Esophagus (tissue), 2 donors: Measurements from ENCODE around the gene MED26. TPM values are rescaled to one million over a fixed set of nuclear protein-coding genes. Genes with fewer than 3 reads are reported as not detected.
A peak's percentile ranks its signal among the peaks of the same experiment; 100 is the strongest.

Source experiments
- H3K27ac ChIP-seq, 2 donors: one replicate each; pipeline ENCODE4 v1.5.1; 2013; ENCODE audit warnings: low read depth in 2 of 2, mild to moderate bottlenecking in 2 of 2, inconsistent platforms in 1 of 2, low read length in 1 of 2, moderate library complexity in 1 of 2
- H3K27me3 ChIP-seq, 2 donors: one replicate each; pipeline ENCODE4 v1.6.1; 2013; ENCODE audit warnings: low read length in 2 of 2, control low read depth in 1 of 2, mild to moderate bottlenecking in 1 of 2; ENCODE audit not compliant: insufficient read depth in 2 of 2, control insufficient read depth in 1 of 2
- H3K36me3 ChIP-seq, 2 donors: one replicate each; pipeline ENCODE4 v1.6.1; 2013; ENCODE audit warnings: low read length in 1 of 2; ENCODE audit not compliant: control insufficient read depth in 2 of 2, insufficient read depth in 2 of 2
- H3K4me1 ChIP-seq, 2 donors: one replicate each; pipeline ENCODE4 v1.6.1; 2013; ENCODE audit warnings: low read length in 1 of 2; ENCODE audit not compliant: control insufficient read depth in 2 of 2, insufficient read depth in 2 of 2
- H3K4me3 ChIP-seq, 2 donors: one replicate each; pipeline ENCODE4 v1.5.1; 2013; ENCODE audit warnings: low read length in 2 of 2, mild to moderate bottlenecking in 2 of 2, low read depth in 1 of 2, moderate library complexity in 1 of 2
- H3K9me3 ChIP-seq, 2 donors: one replicate each; pipeline ENCODE4 v1.6.1; 2013; ENCODE audit warnings: mild to moderate bottlenecking in 2 of 2, low read depth in 1 of 2, low read length in 1 of 2, moderate library complexity in 1 of 2; ENCODE audit not compliant: control insufficient read depth in 2 of 2, insufficient read depth in 1 of 2
- WGBS, 2 donors: extraction: QIAGEN DNeasy Blood & Tissue Kit; methylation state at CpG; one replicate each; pipeline ENCODE4 v1.1.7; 2013; 5-methylcytosine and 5-hydroxymethylcytosine counted together
- polyA plus RNA-seq, 2 donors: library from polyadenylated mRNA; stranded (reverse); fragments of 200-250 nt; gene quantifications; one replicate each; pipeline ENCODE4 v1.2.3, GENCODE V29; 2013
- donor health status: healthy with polysubstance abuse.
- donor health status: Bipolar disorder and iron deficiency.

The MED26 gene
- polyA plus RNA-seq, 2 donors = 5.0 to 5.5 TPM

DNA sequence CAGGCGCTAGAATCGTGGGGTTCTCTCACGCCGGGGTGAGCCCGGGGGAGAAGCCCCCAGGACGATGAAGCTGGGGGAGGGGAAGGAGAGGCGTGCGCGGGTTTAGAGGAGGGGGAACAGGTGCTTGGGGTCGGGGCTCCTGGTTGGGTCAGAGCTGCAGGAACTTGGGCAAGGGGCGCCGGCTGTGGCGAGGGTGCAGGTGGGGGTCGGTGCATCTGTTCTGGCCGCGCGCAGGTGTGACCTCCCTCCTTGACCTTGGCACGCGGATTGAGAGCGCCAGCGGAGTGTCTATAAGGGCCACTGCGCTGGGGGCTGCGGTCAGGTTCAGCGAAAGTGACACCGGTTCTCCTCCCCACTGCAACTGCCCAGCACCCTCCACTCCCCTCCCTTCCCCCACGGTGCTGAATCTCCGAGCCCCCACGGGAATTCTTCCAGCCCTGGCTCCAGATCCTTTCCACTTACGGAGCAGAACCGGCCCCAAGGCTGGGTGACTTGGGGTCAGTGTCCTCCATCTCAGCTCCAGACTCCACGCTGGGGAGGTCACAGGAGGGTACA lies 33.6 kb upstream of the MED26 start:
- Histone ChIP-seq H3K27me3 (no peaks in the 10 kb centered on the region), H3K4me1 (peaks cover 10 to 16% of the 10 kb centered on the region in 2 donors), H3K9me3 (no peaks in the 10 kb centered on the region), H3K27ac (peak overlapping the region in 1 of 2 donors; percentile 56), H3K4me3 (peak overlapping the region; percentile 82 to 94), H3K36me3 (peaks cover 4 to 9% of the 10 kb centered on the region in 2 donors)
- 2 to 3% methylated on average over 19 to 31 of the region's 31 CpGs for WGBS, 2 donors

DNA sequence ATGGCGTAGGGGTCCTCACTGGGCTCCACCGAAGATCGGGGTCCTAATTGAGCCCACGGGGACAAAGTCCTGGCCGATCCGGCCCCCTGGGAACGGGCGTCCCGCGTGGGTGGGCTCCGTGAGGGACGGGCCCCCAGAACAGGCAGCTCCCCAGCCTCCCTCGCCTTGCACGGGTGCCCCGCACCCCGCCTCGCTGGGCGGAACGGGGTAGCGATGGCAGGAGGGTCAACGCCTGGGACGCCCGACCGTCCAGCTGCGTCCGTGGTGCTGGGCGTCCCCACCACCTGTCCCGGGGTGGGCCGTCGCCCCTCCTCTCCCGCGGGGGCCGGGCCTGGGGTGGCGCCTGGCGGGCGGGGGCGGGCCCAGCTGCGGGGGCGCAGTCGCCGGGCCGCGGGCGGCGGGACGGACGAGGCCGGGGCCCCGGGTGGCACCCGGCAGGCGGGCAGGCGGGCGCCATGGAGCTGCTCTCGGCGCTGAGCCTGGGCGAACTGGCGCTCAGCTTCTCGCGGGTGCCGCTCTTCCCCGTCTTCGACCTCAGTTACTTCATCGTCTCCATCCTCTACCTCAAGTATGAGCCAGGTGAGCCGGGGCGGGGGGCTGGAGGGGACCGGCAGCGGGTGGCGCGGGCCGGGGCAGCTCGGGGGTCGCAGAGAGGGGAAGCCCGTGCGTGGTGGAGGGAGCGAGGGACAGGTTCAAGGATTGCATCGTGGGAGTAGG lies 32.9 kb upstream of the MED26 start, which contains the start of gene TMEM38A:
TMEM38A (plus strand) TSS at position 377 of the 717 bp plus-strand sequence; CDS start at position 456, 79 bp downstream.
- H3K4me1 ChIP-seq = peaks cover 10 to 16% of the 10 kb centered on the region in 2 donors
- no peaks in the 10 kb centered on the region for H3K27me3 ChIP-seq
- H3K9me3 ChIP-seq = no peaks in the 10 kb centered on the region
- H3K27ac ChIP-seq = peak within 1 kb of the TSS; percentile 87 to 98
- WGBS, 2 donors = 0 to 1% methylated on average over 58 to 76 of the region's 76 CpGs
- peaks cover 4 to 9% of the 10 kb centered on the region in 2 donors for H3K36me3 ChIP-seq
- peak within 1 kb of the TSS; percentile 82 to 94 for H3K4me3 ChIP-seq

DNA sequence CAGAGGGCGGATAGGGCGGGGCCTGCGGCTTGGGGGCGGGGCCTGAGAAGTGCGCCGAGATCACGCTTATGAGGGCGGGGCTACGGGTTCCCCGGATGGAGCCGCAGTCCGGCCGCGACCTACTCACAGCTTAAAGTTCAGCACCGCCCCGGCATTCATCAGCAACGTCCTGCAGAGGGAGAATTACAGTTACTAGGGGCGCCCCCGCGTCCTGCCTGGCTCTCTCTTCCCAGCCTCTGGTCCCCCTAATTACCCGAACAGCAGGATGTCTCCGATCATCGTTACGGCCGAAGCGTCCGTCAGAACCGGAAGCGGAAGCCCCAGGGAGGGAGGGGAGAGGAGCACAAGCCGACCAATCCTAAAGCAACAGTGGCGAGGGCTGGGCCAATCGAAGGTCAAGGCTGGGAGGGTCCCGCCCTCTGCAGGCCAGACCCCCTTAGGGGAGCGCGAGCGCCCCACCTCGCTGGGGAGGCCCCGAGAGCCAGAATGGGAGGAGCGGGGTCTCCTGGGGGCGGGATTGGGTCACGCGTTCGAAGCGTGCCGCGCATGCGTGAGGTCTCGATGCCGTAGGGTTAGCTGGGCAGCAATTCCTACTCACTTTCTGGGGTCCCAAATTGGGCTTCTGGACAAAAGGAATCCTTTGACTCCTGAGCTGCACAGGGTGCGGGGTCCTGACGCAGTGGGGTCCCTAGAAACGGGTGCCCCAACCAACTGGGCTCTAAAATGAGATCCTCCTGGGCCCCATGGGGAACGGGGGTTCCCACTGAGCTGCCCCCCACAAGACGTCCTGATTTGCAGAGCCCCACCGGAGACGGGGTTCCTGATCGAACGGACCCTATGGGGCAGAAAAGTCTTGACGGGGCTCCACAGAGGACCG lies 32.1 kb upstream of the MED26 start, which contains the start of gene SMIM7:
SMIM7 (minus strand) TSS at position 313 of the 877 bp plus-strand sequence; CDS start at position 279, 34 bp downstream.
- no peaks in the 10 kb centered on the region for H3K27me3 ChIP-seq
- H3K4me3 ChIP-seq = peak within 1 kb of the TSS; percentile 82 to 94
- peak within 1 kb of the TSS; percentile 87 to 98 for H3K27ac ChIP-seq
- no peaks in the 10 kb centered on the region for H3K9me3 ChIP-seq
- peaks cover 4 to 14% of the 10 kb centered on the region in 2 donors for H3K36me3 ChIP-seq
- 1% methylated on average over 47 to 60 of the region's 60 CpGs for WGBS, 2 donors
- H3K4me1 ChIP-seq = peaks cover 10 to 16% of the 10 kb centered on the region in 2 donors

DNA sequence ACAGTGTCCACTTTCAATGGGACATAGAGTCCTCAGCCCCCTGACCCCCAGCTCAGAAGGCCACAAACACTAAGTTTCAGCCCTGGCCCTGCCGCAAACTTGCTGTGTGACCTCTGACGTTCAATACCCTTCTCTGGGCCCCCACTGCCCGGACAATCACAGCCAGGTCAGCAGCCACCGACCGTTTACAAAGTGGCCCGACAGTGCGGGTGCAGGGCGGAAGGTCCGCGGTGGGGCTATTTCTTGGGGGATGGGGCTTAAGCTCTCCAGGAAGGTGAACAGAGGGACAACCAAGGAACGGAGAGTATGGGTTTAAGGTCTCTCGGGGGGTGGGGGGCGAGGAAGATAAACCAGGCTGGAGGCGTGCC lies 31.4 kb upstream of the MED26 start:
- peaks cover 10 to 16% of the 10 kb centered on the region in 2 donors for H3K4me1 ChIP-seq
- H3K36me3 ChIP-seq = peaks cover 4 to 15% of the 10 kb centered on the region in 2 donors

DNA sequence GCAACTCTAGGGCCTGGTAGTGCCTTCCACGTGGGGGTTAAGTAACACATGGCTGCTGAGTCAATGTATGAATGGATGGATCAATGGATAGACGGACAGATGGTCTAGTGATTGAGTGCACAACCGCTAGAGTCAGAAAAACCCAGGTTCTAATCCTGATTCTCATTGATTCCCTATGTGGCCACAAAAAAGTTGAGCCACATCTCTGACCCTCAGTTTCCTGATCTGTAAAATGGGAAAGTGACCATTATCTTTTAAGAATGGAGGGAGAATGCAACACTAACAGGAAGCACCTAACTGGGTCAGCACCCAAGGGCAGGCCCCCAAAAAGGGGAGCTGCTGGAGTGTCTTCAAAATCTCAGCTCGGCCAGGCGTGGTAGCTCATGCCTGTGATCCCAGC lies 29.4 kb upstream of the MED26 start:
- Histone ChIP-seq H3K9me3 (no peaks in the 10 kb centered on the region), H3K27ac (no peak overlapping the region), H3K27me3 (no peaks in the 10 kb centered on the region), H3K36me3 (peaks cover 12 to 22% of the 10 kb centered on the region in 2 donors), H3K4me1 (peaks cover 10 to 16% of the 10 kb centered on the region in 2 donors), H3K4me3 (no peak overlapping the region)
- WGBS, 2 donors = 81 to 88% methylated on average over 5 of the region's 5 CpGs

More for the DNA sequence above, 31.4 kb upstream of the MED26 start:
- 1 to 3% methylated on average over 14 of the region's 14 CpGs for WGBS, 2 donors
- Histone ChIP-seq H3K27me3 (no peaks in the 10 kb centered on the region), H3K9me3 (no peaks in the 10 kb centered on the region), H3K27ac (peak overlapping the region; percentile 80 to 87), H3K4me3 (peak overlapping the region; percentile 82 to 94)

DNA sequence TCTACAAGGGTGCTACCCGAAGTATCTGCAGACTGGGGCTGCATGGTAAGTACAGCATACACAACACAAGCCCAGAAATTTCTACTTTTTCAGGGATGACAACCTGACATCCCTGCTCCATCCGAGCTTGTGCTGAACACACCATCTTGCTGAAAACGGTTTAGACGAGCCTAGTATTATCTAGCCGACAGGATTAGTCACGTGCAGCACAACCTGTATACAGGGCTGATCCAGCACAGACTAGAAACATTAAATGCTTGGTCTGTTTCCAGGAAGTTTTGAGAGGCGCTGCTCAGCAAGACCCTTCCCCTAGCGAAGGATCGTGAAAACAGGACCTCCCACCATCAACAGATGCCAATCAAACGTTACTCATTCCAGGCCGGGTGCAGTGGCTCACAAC lies 27.7 kb upstream of the MED26 start:
- Histone ChIP-seq H3K36me3 (peaks cover 16 to 34% of the 10 kb centered on the region in 2 donors), H3K9me3 (no peaks in the 10 kb centered on the region), H3K27ac (peak overlapping the region in 1 of 2 donors; percentile 40), H3K4me1 (peaks cover 6 to 14% of the 10 kb centered on the region in 2 donors), H3K4me3 (no peak overlapping the region), H3K27me3 (no peaks in the 10 kb centered on the region)
- WGBS, 2 donors = 67 to 85% methylated on average over 11 of the region's 11 CpGs

DNA sequence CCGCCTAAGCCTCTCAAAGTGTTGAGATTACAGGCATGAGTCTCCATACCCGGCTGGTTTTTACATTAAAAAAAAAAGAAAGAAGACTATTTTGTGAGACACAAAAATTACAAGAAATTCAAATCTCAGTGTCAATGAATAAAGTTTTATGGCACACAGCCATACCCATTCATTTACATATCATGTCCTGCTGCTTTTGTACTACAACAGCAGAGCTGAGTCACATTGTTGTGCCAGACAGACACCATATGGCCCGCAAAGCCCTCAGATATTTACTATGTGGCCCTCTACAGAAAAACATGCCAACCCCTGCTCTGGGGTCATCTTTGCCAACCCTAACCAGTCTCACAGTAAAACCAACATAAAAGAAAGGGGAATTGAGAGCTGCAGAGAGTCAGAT lies 26.6 kb upstream of the MED26 start:
- Histone ChIP-seq H3K4me1 (peaks cover 6 to 14% of the 10 kb centered on the region in 2 donors), H3K4me3 (no peak overlapping the region), H3K27me3 (no peaks in the 10 kb centered on the region), H3K9me3 (no peaks in the 10 kb centered on the region), H3K36me3 (peaks cover 16 to 35% of the 10 kb centered on the region in 2 donors), H3K27ac (peak overlapping the region; percentile 36 to 44)
- 87 to 95% methylated on average over 3 of the region's 3 CpGs for WGBS, 2 donors

DNA sequence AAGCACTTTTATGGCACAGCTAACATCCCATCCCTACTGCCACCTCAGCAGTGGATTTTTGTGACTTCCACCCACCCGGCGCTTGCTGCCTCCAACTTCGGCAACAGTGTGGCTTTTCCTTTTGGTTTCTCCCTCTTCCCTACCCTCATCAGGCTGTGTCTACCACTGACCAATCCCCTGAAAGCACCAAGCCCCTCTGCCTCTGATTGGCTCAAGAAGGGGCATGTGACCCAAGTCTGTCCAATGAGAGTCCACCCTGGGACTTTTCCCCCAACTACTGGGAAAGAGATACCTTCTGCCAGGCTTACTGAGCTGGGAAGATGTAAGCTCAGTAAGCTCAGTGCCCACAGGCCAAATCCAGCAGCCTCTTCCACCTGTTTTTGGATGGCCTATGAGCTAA lies 26.1 kb upstream of the MED26 start:
- 94 to 98% methylated on average over 3 of the region's 3 CpGs for WGBS, 2 donors
- Histone ChIP-seq H3K27ac (peak overlapping the region; percentile 27 to 36), H3K4me1 (peaks cover 3 to 10% of the 10 kb centered on the region in 2 donors), H3K27me3 (no peaks in the 10 kb centered on the region), H3K4me3 (no peak overlapping the region), H3K36me3 (peaks cover 16 to 35% of the 10 kb centered on the region in 2 donors), H3K9me3 (no peaks in the 10 kb centered on the region)

DNA sequence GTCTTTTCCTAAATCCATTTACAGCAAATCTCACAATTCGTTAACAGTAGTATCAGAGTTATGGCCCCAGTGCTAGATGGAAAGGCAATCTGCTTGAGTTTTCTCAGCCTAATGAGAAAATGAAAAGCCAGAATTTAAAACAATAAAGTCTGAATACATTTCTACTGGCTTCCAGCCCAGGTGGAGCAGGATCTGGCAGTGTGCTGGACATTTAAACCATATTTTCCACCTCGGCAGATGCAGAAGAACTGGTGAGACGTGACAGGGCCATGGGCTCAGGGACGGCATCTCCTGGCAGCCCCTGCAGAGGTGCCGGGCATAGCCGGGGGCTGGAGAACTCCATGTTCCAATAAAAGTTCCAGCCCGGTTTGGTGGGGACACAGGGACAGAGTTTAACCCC lies 24.9 kb upstream of the MED26 start:
- WGBS, 2 donors = 69 to 73% methylated on average over 7 of the region's 7 CpGs
- peak overlapping the region in 1 of 2 donors; percentile 3 for H3K27ac ChIP-seq
- H3K4me1 ChIP-seq = peaks cover 3% of the 10 kb centered on the region in 2 donors
- H3K36me3 ChIP-seq = peaks cover 16 to 32% of the 10 kb centered on the region in 2 donors
- no peaks in the 10 kb centered on the region for H3K9me3 ChIP-seq
- no peak overlapping the region for H3K4me3 ChIP-seq
- H3K27me3 ChIP-seq = no peaks in the 10 kb centered on the region
